Gastrocnemius medialis (tissue), 4 donors: ENCODE data around the gene SNRPE.

ENCODE experiments used
- POLR2A ChIP-seq, 2 donors: fragments of 450-650 bp; IDR thresholded peaks; one replicate each; pipeline ENCODE4 v1.6.1; 2017; ENCODE audit warnings: antibody characterized with exemption in 2 of 2, mild to moderate bottlenecking in 2 of 2, moderate library complexity in 2 of 2
- TF ChIP-seq, protein P1 (sequence below), 5 experiments: fragments of 450-650 bp in 3 of 5; fragments of 200-600 bp in 2 of 5; sonication (generic) in 2 of 5; IDR thresholded peaks in 4 of 5; conservative IDR thresholded peaks in 1 of 5; 1 replicate in 4 of 5; 2 replicates in 1 of 5; pipeline ENCODE4 v1.5.1; 2016 to 2019; ENCODE audit warnings: antibody characterized with exemption in 5 of 5, mild to moderate bottlenecking in 3 of 5, moderate library complexity in 3 of 5

DNA sequence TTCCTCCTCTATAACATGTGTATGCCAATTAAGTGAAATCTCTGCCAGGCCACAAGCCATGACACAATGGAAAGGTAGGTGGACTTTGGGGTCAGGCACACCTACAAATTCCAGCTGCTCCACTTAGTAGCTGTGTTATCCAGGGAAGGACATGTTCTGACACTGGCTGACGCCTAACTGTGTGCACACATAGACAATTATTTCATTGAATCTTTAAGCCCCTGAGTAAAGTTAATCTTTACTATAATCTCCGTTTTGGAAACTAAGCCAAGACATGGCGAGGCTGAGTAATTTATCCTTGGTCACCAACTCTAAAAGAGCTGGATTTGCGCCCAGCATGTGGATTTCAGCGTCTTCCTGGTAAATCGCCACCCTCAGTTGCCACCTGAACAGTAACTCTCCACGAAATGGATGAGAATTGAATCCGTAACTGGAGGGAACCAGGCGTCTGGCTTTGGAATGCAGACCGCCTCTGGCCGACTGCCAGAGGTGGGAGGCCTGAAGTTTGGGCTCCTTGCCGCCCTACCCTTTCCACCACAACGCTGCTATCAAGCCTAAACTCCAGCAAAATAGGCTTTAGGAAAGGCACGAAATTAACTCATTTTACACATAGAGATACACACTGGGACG lies 888 bp upstream of the SNRPE start:
- TF ChIP-seq, protein P1, sequence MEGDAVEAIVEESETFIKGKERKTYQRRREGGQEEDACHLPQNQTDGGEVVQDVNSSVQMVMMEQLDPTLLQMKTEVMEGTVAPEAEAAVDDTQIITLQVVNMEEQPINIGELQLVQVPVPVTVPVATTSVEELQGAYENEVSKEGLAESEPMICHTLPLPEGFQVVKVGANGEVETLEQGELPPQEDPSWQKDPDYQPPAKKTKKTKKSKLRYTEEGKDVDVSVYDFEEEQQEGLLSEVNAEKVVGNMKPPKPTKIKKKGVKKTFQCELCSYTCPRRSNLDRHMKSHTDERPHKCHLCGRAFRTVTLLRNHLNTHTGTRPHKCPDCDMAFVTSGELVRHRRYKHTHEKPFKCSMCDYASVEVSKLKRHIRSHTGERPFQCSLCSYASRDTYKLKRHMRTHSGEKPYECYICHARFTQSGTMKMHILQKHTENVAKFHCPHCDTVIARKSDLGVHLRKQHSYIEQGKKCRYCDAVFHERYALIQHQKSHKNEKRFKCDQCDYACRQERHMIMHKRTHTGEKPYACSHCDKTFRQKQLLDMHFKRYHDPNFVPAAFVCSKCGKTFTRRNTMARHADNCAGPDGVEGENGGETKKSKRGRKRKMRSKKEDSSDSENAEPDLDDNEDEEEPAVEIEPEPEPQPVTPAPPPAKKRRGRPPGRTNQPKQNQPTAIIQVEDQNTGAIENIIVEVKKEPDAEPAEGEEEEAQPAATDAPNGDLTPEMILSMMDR (IDR thresholded peaks at IDR 0.05 in 4 of 5, conservative IDR thresholded peaks at IDR 0.05 in 1 of 5) = no peak
- TF ChIP-seq POLR2A (IDR thresholded peaks at IDR 0.05) = no peak
